DMS153 treated with DMSO at 0.1 percent for 48 hours (cell line): ENCODE measurements around the gene CD33.
"Not testable (repeated sequence)": the region's sequence is repeated elsewhere in the genome, so short reads cannot be mapped to it uniquely, and the experiment has no call there.

Source experiments
- DNase-seq: peaks from one replicate; lab custom pipeline; 2025; ENCODE audit not compliant: unreplicated experiment; lab: John Stamatoyannopoulos, UW

CD33 gene

DNA sequence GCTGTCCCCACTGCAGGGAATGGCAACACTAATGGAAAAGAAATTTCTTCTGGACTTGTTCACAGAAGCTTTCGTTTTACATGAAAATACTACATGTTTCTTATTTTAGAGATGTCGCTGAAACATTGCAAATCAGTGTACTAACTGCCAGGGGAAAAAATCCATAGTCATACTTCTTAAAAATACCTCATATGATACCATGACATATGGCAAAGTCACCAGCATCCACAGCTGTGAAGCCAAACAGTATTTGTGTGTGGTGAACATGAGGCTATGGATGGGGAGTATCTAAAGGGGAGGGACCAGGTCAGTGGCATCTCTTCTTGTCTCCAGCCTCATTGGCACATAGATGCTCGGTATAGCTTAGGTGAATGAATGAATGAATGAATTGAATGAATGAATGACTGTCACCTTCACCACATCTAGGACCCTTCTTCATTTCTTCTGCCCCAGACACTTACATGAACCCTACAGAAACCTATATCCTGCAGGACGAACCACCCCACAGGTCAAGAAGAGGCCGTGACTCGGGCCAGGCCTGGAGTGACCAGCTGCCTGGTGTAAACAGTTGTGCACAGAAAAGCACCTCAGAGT, 14.6 kb upstream of the CD33 start:
- no peak for DNase-seq

DNA sequence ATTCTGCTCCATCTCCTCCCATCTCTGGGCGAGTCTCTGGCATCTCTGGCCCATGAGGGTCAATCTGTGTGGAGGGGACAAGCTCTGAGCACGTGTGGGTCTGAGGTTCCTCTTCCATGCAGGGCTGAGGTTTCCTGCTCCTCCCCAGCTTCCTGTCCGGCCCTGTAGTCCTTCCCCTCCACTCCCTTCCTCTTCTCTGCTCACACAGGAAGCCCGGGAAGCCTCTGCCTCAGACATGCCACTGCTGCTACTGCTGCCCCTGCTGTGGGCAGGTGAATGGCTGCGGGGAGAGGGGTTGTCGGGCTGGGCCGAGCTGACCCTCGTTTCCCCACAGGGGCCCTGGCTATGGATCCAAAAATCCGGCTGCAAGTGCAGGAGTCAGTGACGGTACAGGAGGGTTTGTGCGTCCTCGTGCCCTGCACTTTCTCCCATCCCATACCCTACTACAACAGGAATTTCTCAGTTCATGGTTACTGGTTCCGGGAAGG, 14.0 kb upstream of the CD33 start:
- not testable (repeated sequence) for DNase-seq

DNA sequence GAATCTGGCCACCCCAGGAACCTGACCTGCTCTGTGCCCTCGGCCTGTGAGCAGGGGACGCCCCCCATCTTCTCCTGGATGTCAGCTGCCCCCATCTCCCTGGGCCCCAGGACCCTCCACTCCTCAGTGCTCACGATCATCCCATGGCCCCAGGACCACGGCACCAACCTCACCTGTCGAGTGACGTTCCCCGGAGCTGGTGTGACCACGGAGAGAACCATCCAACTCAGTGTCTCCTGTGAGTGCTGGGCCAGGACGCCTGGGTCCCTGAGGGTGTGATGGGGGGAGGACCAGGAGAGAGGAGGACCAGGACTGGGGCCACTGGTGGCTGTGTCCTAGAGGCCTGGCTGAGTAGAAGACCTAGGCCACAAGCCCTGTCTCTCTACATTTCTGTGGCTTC, 13.0 kb upstream of the CD33 start:
- DNase-seq = no peak

DNA sequence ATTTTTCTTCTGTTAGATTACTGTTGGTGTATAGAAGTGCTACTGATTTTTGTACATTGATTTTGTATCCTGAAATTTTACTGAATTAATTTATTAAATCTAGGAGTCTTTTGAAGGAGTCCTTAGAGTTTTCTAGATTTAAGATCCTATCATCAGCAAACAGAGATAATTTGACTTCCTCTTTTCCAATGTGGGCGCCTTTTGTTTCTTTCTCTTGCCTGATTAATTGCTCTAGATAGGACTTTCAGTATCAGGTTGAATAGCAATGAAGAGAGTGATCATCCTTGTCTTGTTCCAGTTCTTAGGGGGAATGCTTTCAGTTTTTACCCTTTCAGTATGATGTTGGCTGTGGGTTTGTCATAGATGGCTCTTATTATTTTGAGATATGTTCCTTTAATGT, 5.6 kb upstream of the CD33 start:
- DNase-seq = no peak

DNA sequence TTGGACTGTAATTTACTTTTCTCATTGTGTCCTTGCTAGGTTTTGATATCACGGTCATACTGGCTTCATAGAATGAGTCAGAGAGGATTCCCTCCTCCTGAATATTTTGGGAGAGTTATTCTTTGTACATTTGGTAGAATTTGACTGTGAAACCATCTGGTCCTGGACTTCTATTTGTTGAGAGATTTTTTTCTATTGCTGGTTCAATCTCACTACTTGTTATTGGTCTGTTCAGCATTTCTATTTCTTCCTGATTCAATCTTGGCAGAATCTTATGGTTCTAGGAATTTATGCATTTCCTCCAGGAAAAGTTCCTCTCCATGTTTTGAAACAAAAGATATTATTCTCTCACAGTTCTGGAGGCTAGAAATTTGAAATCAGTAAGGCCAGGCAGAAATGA, 4.9 kb upstream of the CD33 start:
- DNase-seq = no peak

DNA sequence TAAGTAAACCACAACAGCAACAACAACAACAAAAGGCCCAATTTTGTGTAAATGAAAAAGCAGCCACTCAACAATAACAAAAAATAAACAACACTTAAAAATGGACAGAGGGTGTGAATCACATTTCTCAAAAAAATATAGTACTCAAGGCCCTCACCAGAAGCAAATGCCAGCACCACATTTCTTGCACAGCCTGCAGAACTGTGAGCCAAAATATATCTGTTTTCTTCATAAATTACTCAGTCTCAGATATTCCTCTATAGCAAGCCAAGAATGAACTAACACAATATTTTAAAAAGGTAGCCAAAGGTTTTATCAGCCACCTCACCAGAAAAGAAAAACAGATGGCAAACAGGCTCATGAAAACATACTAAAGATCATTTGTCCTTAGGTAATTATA, 3.9 kb upstream of the CD33 start:
- no peak for DNase-seq

DNA sequence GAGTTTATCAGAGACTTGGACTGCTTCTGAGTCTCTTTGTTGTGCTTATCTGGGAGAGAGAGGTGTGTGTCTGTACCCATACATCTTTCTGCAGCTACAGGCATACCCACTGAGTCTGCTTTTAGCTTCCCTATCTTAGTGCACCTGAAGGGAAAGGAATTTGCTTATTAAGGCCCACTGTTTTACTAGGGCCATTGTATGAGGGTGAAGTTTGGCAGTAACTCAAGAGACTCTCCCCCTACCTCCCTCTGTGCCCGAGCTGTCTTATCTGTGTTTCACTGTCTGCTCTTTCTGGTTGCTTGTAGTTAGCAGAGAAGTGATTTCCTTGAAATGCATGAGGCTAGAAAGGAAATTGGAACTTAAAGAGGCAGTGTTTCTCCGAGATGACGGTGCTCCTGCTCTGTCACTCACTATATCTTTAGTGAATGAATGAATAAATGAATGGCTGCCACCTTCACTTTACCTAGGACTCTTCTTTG, 678 bp upstream of the CD33 start:
- no peak for DNase-seq

DNA sequence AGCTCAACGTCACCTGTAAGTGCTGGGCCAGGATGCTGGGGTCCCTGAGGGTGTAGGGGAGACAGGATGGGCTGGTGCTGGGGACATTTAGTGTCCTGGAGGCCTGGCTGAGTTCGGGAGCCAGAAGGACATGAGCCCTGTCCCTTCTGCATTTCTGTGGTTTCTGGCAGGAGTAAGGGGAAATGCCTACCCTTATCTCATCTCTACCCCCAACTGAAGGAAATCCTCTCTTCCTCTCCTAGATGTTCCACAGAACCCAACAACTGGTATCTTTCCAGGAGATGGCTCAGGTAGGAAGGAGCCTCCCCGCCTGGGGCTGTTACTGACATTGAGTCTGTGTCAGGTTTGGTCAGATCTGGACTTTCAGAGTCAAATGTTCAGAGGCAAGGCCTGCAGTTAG, 1.2 kb downstream of the CD33 start:
- no peak for DNase-seq

DNA sequence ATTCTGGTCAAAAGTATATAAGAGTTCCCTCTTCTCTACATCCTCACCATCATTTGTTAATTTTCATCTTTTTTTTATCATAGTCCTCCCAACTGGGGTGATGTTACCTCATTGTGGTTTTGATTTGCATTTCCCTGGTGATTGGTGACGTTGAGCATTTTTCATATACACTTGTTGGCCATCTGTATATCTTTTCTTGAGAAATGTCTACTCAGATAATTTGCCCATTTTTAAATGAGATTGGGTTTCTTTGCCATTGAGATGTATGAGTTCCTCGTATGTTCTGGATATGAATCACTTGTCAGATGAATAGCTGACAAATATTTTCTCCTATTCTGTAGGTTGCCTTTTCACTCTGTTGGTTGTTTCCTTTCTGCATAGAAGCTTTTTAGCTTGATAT, 2.4 kb downstream of the CD33 start:
- DNase-seq = no peak

DNA sequence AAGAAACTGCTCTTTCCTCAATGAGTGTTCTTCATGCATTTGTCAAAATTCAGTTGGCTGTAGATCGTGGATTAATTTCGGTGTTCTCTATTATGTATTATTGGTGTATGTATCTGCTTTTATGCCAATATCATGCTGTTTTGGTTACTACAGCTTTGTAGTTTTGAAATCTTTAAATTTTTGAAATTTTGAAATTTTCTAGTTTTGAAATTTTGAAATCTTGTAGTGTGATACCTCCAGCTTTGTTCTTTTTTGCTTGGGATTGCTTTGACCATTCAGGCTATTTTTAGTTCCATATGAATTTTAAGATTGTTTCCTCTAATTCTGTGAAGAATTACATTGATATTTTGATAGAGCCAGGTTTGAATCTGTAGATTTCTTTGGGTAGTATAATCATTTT, 3.1 kb downstream of the CD33 start:
- no peak for DNase-seq

DNA sequence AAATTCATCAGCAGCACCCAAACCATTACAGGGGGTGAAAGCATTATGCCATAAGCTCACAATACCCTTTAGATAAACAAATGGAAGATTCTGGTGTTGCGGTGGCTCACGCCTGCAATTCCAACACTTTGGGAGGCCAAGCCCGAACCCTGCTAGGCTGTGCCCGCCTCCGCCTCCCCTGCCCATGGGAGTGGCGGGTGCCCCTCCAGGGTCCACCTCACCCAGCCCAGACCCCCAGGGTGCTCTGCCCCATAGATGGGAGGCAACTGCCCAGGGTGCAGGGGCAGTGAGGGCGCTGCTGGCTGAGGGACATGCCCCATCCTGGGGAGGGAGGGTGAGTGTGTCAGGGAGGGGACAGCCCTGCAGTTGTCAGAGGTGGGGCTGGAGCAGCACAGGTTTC, 16.0 kb downstream of the CD33 start:
- DNase-seq = no peak

DNA sequence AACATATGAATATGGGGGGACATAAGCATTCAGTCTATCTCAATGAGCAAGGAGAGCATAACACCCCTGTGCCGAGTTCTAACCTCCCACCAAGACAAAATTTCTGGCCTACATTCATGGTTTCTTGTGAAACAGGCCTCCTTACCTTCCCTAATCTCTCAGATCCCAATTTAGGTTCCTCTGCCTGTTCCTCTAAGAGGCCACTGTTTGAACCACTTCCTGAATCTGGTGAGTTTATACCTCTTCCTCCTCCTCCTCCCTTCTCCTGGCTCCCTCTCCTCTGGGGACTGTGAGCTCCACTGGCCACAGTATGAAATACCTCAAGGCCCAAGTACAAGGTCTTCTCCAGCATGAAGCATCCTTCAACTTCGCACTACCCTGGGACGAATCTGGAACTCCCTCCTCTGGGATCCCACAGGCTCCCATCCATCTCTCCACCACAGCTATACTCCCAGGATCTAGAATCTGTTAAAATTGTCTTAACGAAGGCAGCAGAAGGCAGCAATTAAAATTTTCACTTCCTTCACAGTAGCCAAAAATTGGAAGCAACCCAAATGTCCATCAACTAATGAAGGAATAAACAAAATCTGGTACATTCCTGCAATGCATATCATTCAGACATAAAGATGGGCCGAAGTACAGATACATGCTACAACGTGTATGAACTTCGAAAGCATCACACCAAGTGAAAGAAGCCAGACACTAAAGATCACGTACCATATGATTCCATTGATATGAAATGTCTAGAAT, 18.2 kb downstream of the CD33 start:
- DNase-seq = no peak

DNA sequence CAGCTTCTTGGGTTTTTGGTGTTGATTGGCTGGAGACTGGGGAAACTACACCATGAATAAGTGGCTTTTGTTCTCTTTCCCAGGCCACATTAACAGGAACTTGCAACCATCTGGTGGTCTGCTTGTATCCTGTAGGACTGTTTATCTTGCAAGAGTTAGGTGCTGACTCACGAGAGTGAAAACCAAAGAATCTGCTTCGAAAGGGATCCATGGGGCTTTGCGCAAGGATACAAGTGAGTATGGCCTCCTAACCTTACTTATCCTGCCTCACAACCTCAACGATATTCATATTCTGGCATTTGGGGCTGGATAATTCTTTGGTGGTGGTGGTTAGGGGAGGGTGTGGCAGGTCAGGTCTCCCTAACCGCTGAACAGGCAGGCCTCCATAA, 21.3 kb downstream of the CD33 start:
- no peak for DNase-seq

DNA sequence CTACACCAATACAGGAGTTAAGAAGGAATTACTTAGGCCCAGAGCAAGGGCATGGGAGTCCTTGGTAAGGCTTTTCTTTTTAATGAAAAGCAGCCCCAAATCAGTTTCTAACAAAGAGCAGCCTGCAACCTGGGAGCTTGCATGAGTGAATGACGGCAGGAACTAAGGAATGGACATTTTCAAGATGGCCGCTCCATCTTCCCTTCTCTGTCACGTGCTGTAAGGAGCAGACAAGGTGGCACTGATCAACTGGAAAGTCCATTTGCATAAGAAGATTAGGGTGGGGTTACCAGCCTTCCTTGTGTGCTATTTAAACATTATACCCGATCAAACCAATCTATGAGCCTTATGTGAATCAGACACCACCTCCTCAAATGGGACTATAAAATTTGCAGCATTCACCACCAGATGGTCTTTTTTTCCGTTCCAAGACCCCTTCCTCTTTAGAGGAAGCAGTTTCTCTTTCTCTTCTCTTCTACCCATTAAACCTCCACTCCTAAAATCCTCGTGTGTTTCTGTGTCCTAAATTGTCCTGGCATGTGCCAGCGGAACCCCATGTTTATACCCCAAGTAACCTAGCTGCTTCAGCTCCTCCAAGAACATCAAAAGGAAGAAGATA, 23.2 kb downstream of the CD33 start:
- no peak for DNase-seq

DNA sequence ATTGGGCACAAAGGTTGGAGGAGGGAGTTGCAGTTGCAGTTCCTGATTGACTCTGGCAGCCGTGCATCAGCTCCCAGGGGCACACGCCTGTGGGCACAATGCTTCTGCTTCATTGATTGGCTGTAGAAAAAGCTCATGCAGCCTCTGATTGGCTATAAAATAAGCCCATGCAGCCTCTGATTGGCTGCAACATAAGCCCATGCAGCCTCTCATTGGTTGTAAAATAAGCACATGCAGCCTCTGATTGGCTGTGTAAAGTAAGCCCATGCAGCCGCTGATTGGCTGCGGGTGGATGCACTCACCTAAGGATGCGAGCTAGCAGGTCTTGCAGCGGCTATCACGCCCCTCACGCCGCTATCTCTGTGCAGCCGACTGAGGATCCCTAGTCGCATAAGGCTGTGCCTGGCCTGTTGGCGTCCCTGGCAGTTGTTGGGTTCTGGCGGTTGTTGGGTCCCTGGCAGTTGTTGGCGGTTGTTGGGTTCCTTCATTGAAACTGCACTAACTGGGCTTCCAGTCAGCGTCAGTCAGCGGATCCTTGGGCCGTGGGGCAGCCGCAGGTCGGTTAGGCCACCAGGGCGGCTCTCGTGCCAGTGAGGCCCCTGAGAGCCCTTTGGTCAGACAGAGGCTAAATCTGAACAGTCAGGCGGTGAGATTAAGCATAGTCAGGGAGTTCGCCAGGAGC, 26.0 kb downstream of the CD33 start, which contains the start of gene SIGLECL1:
SIGLECL1 (plus strand) TSS at position 295 of the 682 bp plus-strand sequence. CDS start 12,993 bp downstream, outside the sequence.
- DNase-seq = no peak

DNA sequence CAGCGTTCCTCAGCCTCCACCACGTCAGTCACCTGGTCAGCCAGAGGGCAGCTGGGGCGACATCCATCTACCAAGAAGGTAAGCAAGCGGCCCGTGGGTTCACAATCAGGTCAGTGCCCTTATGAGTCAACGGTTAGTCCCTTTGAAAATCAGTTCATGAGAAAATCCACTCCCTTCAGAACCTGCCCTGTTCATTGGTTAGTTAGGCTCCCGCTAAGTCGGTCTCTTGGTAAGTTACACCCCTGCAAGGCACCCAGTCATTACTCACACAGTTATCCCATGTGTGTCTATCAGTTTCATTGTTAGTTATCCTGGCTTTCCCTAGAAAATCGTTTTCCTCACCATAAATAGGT, 26.6 kb downstream of the CD33 start:
- DNase-seq = no peak

DNA sequence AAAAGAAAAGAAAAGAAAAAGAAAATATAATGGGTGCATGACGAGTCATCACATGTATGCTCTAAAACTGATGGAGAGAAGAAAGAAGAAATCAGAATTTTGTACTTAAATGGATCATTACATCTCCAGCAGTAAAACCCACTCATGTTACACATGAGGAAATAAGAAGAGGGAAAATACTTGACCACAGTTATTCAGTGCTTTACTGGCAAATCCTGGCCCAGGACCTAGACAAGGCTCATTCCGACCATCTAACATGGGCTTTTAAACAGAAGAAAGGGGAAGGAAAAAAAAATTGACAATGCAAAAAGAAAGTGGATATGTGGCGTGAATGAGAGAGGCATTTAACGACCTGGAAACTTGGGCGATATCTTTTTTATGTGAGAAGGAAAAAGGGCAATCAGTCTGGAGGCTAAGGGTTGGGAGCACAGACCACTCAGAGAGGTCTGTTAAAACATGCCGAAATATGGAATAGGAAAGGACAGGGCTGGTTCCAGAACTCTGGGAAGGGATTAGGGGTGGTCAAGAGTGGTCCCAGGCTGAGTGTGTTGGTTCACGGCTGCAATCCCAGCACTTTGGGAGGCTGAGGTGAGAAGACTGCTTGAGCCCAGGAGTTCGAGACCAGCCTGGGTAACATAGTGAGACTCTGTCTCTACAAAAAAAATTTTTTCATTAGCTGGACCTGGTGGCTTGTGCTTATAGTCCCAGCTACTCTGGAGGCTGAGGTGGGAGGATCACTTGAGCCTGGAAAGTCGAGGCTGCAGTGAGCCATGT, 27.6 kb downstream of the CD33 start:
- DNase-seq = no peak

DNA sequence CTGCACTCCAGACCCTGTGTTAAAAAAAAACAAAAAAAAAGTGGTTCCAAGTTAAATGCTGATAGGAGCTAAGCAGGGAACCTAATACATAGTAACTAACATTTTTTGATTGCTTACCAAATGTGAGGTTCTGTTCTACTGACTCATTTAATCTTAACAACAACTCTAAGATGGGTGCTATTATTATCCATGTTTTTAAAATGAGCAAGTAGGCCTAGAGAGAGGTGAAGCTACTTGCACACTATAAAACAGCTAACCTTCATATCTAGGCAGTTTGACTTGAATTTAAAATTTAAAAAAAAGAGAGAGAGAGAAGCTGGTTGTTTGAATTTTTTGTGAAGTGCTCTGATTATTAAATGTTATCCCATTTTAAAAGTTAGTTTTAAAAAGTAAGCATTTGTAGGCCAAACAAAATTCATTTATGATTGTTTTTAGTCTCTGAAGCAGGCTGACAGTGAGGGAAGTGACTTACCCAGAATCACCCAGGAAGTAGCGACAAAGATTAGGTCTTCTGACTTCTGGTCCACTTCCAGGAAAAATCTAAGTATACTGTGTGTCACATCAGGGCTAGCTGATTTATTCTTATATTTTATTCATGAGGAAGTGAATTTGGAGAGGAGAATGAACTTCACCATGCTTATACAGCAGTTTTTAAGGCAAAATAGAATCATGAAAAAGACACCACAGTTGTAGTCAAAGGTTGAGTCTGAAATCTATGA, 28.4 kb downstream of the CD33 start:
- DNase-seq = no peak

DNA sequence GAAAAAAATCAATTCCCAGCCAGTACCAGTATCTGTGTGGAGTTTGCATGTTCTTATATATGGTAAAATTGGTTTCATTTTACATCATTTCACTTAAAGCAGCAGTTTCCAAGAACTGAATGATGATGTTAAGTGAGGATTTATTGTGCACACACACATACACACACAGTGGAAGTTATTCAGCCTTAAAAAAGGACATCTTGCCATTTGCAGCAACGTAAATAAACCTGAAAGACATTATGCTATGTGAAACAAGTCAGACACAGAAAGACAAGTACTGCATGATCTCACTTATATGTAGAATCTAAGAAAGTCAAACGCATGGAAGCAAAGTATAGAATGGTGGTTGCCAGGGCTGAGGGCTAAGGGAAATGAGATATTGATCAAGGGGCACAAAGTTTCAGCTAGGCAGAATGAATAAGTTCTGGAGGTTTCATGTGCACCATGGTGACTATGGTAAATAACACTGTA, 31.3 kb downstream of the CD33 start:
- DNase-seq = no peak

DNA sequence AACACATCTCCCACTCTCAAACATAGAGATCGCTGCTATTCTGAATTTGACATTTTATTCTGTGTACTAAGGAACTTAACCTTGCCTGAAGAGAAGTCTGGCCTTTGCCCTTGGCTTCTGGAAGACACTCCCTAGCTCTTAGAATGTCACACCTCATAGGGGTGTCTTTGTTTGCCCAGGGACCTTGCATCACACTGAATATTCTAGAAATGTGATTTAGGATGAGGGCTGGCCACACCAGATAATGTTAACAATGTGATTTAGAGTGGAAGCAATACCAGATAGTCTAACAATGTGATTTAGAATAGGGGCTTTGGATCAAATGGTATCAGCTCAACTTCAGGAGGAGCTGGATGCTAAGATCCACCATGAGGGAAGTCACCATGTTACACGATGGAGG, 32.6 kb downstream of the CD33 start:
- DNase-seq = no peak
